Measurements from ENCODE around the gene DHPS. TPM values are rescaled to one million over a fixed set of nuclear protein-coding genes. Genes with fewer than 3 reads are reported as not detected.

DHPS gene
- 92.1 TPM for polyA plus RNA-seq (2013, experiment 1 of 2)
- polyA plus RNA-seq (2013, experiment 2 of 2), result 91.6 TPM

GRCh38 chr19:12681074-12681987, at the start of gene DHPS:
Gene DHPS (minus strand): TSS chr19:12681880. CDS start chr19:12681766, 114 bp downstream.
- Histone ChIP-seq H3K27ac (replicated peaks; ENCODE audit: low read length) (peak within 1 kb of the TSS; percentile 100), H3K18ac (ENCODE audit: low read length) (peak within 1 kb of the TSS; percentile 99), H4K8ac (ENCODE audit: low read depth, low read length) (no peak within 1 kb of the TSS), H3K23ac (ENCODE audit: low read depth, low read length, poor library complexity) (peak within 1 kb of the TSS; percentile 87), H3K4ac (ENCODE audit: low read length) (peak within 1 kb of the TSS; percentile 100), H3K4me1 (ENCODE audit: control insufficient read depth in 2 of 2, insufficient read depth in 1 of 2, low read depth in 1 of 2, low read length in 2 of 2) (peaks cover 0 to 2% of the 10 kb centered on the region in 2 donors), H2BK120ac (ENCODE audit: low read depth, low read length) (no peak within 1 kb of the TSS), H2BK15ac (ENCODE audit: low read length) (peak within 1 kb of the TSS; percentile 97), H3K36me3 (replicated peaks in 1 of 2; ENCODE audit: control insufficient read depth in 2 of 2, insufficient read depth in 2 of 2, low read length in 2 of 2) (peaks cover 27 to 39% of the 10 kb centered on the region in 2 donors), H2BK5ac (ENCODE audit: low read length) (peak within 1 kb of the TSS; percentile 99), H3K14ac (ENCODE audit: low read length) (peak within 1 kb of the TSS; percentile 99), H3K9me3 (replicated peaks in 1 of 2; ENCODE audit: control insufficient read depth in 2 of 2, insufficient read depth in 1 of 2, low read depth in 1 of 2, low read length in 2 of 2) (no peaks in the 10 kb centered on the region), H3K79me1 (ENCODE audit: low read depth, low read length) (peaks cover 7% of the 10 kb centered on the region), H2BK12ac (ENCODE audit: low read length) (no peak within 1 kb of the TSS), H2AFZ (ENCODE audit: low read length) (peak within 1 kb of the TSS; percentile 95), H3K4me3 (ENCODE audit: low read length in 2 of 2) (peak within 1 kb of the TSS; percentile 84 to 93), H3K4me2 (ENCODE audit: insufficient read depth, low read length, poor library complexity, severe bottlenecking) (peak within 1 kb of the TSS; percentile 52), H4K91ac (ENCODE audit: low read depth, low read length, poor library complexity) (no peak within 1 kb of the TSS), H2AK5ac (ENCODE audit: low read depth, low read length) (peak within 1 kb of the TSS; percentile 86), H3K27me3 (ENCODE audit: control insufficient read depth in 3 of 3, insufficient read depth in 3 of 3, low read depth in 1 of 3, low read length in 3 of 3) (no peaks in the 10 kb centered on the region), H3K9ac (ENCODE audit: low read depth, low read length, poor library complexity) (peak within 1 kb of the TSS; percentile 95)
- DNase-seq (ENCODE audit: low spot score), result peak; percentile 95
- no CpG with 5 or more reads among the region's 68 CpGs for WGBS, 2 donors (ENCODE audit: extremely low coverage in 2 of 2, insufficient read length in 2 of 2, insufficient replicate concordance in 1 of 2)

- H2BK120ac ChIP-seq (ENCODE audit: low read depth, low read length), result no peak overlapping the region
- no peak overlapping the region for H3K27ac ChIP-seq (replicated peaks; ENCODE audit: low read length)
- no peak overlapping the region for H4K8ac ChIP-seq (ENCODE audit: low read depth, low read length)
- H4K91ac ChIP-seq (ENCODE audit: low read depth, low read length, poor library complexity), result no peak overlapping the region
- H2AK5ac ChIP-seq (ENCODE audit: low read depth, low read length), result no peak overlapping the region
- no peak overlapping the region for H2AFZ ChIP-seq (ENCODE audit: low read length)
- no peak overlapping the region for H3K4me2 ChIP-seq (ENCODE audit: insufficient read depth, low read length, poor library complexity, severe bottlenecking)
- H3K9ac ChIP-seq (ENCODE audit: low read depth, low read length, poor library complexity), result no peak overlapping the region
- H3K14ac ChIP-seq (ENCODE audit: low read length), result no peak overlapping the region
- H3K4me1 ChIP-seq (ENCODE audit: control insufficient read depth in 2 of 2, insufficient read depth in 1 of 2, low read depth in 1 of 2, low read length in 2 of 2), result peaks cover 5 to 7% of the 10 kb centered on the region in 2 donors
- no peak overlapping the region for H2BK5ac ChIP-seq (ENCODE audit: low read length)
- peaks cover 14% of the 10 kb centered on the region for H3K79me1 ChIP-seq (ENCODE audit: low read depth, low read length)
- H2BK15ac ChIP-seq (ENCODE audit: low read length), result no peak overlapping the region
- H3K4ac ChIP-seq (ENCODE audit: low read length), result no peak overlapping the region
- no CpG with 5 or more reads among the region's 24 CpGs for WGBS, 2 donors (ENCODE audit: extremely low coverage in 2 of 2, insufficient read length in 2 of 2, insufficient replicate concordance in 1 of 2)
- no peak overlapping the region for H3K18ac ChIP-seq (ENCODE audit: low read length)
- H3K4me3 ChIP-seq (ENCODE audit: low read length in 2 of 2), result no peak overlapping the region
- H3K9me3 ChIP-seq (replicated peaks in 1 of 2; ENCODE audit: control insufficient read depth in 2 of 2, insufficient read depth in 1 of 2, low read depth in 1 of 2, low read length in 2 of 2), result no peaks in the 10 kb centered on the region
- no peaks in the 10 kb centered on the region for H3K27me3 ChIP-seq (ENCODE audit: control insufficient read depth in 3 of 3, insufficient read depth in 3 of 3, low read depth in 1 of 3, low read length in 3 of 3)
- no peak for DNase-seq (ENCODE audit: low spot score)
- no peak overlapping the region for H2BK12ac ChIP-seq (ENCODE audit: low read length)
- H3K36me3 ChIP-seq (replicated peaks in 1 of 2; ENCODE audit: control insufficient read depth in 2 of 2, insufficient read depth in 2 of 2, low read length in 2 of 2), result peaks cover 34 to 54% of the 10 kb centered on the region in 2 donors
- no peak overlapping the region for H3K23ac ChIP-seq (ENCODE audit: low read depth, low read length, poor library complexity)
These were observed 49.7 kb upstream of the DHPS start for GRCh38 chr19:12731337-12731736.

DNA sequence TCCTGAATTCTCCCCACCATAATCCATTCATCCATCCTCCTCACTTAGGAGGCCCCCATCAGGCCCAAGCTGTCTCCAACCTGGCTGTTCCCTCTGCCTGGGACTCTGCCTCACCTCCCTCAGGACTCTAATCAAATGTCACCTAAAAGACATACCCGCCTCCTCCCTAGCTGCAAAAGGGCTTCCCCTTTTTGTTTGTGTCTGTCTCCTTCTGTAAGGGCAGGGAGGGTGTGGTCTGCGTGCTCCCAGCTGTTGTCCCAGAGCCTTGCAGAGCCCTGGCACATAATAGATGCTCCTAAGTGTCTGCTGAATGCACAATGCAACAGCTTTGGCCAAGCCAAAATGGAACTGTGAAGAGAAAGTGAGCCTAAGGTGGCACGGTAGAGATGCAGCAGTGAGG, 48.4 kb upstream of the DHPS start:
- Histone ChIP-seq H3K14ac (ENCODE audit: low read length) (no peak overlapping the region), H3K4me2 (ENCODE audit: insufficient read depth, low read length, poor library complexity, severe bottlenecking) (no peak overlapping the region), H3K4me1 (ENCODE audit: control insufficient read depth in 2 of 2, insufficient read depth in 1 of 2, low read depth in 1 of 2, low read length in 2 of 2) (peaks cover 4 to 7% of the 10 kb centered on the region in 2 donors), H2BK5ac (ENCODE audit: low read length) (no peak overlapping the region), H3K18ac (ENCODE audit: low read length) (no peak overlapping the region), H2BK12ac (ENCODE audit: low read length) (no peak overlapping the region), H2AFZ (ENCODE audit: low read length) (no peak overlapping the region), H3K4ac (ENCODE audit: low read length) (no peak overlapping the region), H2BK120ac (ENCODE audit: low read depth, low read length) (no peak overlapping the region), H2BK15ac (ENCODE audit: low read length) (no peak overlapping the region), H4K91ac (ENCODE audit: low read depth, low read length, poor library complexity) (no peak overlapping the region), H3K36me3 (replicated peaks in 1 of 2; ENCODE audit: control insufficient read depth in 2 of 2, insufficient read depth in 2 of 2, low read length in 2 of 2) (peaks cover 34 to 54% of the 10 kb centered on the region in 2 donors), H3K9me3 (replicated peaks in 1 of 2; ENCODE audit: control insufficient read depth in 2 of 2, insufficient read depth in 1 of 2, low read depth in 1 of 2, low read length in 2 of 2) (no peaks in the 10 kb centered on the region), H3K27me3 (ENCODE audit: control insufficient read depth in 3 of 3, insufficient read depth in 3 of 3, low read depth in 1 of 3, low read length in 3 of 3) (no peaks in the 10 kb centered on the region), H3K9ac (ENCODE audit: low read depth, low read length, poor library complexity) (no peak overlapping the region), H3K4me3 (ENCODE audit: low read length in 2 of 2) (no peak overlapping the region), H3K23ac (ENCODE audit: low read depth, low read length, poor library complexity) (no peak overlapping the region), H4K8ac (ENCODE audit: low read depth, low read length) (no peak overlapping the region), H2AK5ac (ENCODE audit: low read depth, low read length) (no peak overlapping the region), H3K79me1 (ENCODE audit: low read depth, low read length) (peaks cover 14% of the 10 kb centered on the region), H3K27ac (replicated peaks; ENCODE audit: low read length) (no peak overlapping the region)
- WGBS, 2 donors (ENCODE audit: extremely low coverage in 2 of 2, insufficient read length in 2 of 2, insufficient replicate concordance in 1 of 2), result no CpG with 5 or more reads among the region's 3 CpGs
- no peak for DNase-seq (ENCODE audit: low spot score)

- Histone ChIP-seq H3K9ac (ENCODE audit: low read depth, low read length, poor library complexity) (no peak overlapping the region), H3K79me1 (ENCODE audit: low read depth, low read length) (peaks cover 14% of the 10 kb centered on the region), H3K27me3 (ENCODE audit: control insufficient read depth in 3 of 3, insufficient read depth in 3 of 3, low read depth in 1 of 3, low read length in 3 of 3) (no peaks in the 10 kb centered on the region), H2BK12ac (ENCODE audit: low read length) (no peak overlapping the region), H3K9me3 (replicated peaks in 1 of 2; ENCODE audit: control insufficient read depth in 2 of 2, insufficient read depth in 1 of 2, low read depth in 1 of 2, low read length in 2 of 2) (no peaks in the 10 kb centered on the region), H2AK5ac (ENCODE audit: low read depth, low read length) (no peak overlapping the region), H2AFZ (ENCODE audit: low read length) (no peak overlapping the region), H3K4me1 (ENCODE audit: control insufficient read depth in 2 of 2, insufficient read depth in 1 of 2, low read depth in 1 of 2, low read length in 2 of 2) (peaks cover 2% of the 10 kb centered on the region in 2 donors), H3K14ac (ENCODE audit: low read length) (no peak overlapping the region), H3K4ac (ENCODE audit: low read length) (no peak overlapping the region), H3K27ac (replicated peaks; ENCODE audit: low read length) (no peak overlapping the region), H2BK120ac (ENCODE audit: low read depth, low read length) (no peak overlapping the region), H2BK15ac (ENCODE audit: low read length) (no peak overlapping the region), H3K18ac (ENCODE audit: low read length) (no peak overlapping the region), H4K8ac (ENCODE audit: low read depth, low read length) (no peak overlapping the region), H3K23ac (ENCODE audit: low read depth, low read length, poor library complexity) (no peak overlapping the region), H4K91ac (ENCODE audit: low read depth, low read length, poor library complexity) (no peak overlapping the region), H2BK5ac (ENCODE audit: low read length) (no peak overlapping the region), H3K4me2 (ENCODE audit: insufficient read depth, low read length, poor library complexity, severe bottlenecking) (no peak overlapping the region), H3K36me3 (replicated peaks in 1 of 2; ENCODE audit: control insufficient read depth in 2 of 2, insufficient read depth in 2 of 2, low read length in 2 of 2) (peaks cover 34 to 52% of the 10 kb centered on the region in 2 donors), H3K4me3 (ENCODE audit: low read length in 2 of 2) (no peak overlapping the region)
- no peak for DNase-seq (ENCODE audit: low spot score)
- WGBS, 2 donors (ENCODE audit: extremely low coverage in 2 of 2, insufficient read length in 2 of 2, insufficient replicate concordance in 1 of 2), result no CpG with 5 or more reads among the region's 9 CpGs
These were observed 46.2 kb upstream of the DHPS start for GRCh38 chr19:12727745-12728433.
